Astrocyte of the cerebellum (primary cell): ENCODE data around the gene RMC1.

Experiments used
- DNase-seq: peaks from one replicate; pipeline ENCODE4 v3.0.0-alpha.2; 2011; ENCODE audit warnings: low read depth
- H3K4me3 ChIP-seq: 2 replicates; pipeline ENCODE4 v1.5.1; 2011; ENCODE audit warnings: mild to moderate bottlenecking, low read depth, low read length, moderate library complexity
- CTCF ChIP-seq: IDR thresholded peaks from 2 replicates; pipeline ENCODE4 v1.5.1; 2012; ENCODE audit warnings: low read length, low read depth, moderate library complexity, mild to moderate bottlenecking; ENCODE audit errors: missing control alignments
- in situ Hi-C: cut with HindIII; loops from 2 replicates; pipeline ENCODE4 v1.10.0; 2017; ENCODE audit warnings: low sequenced_read_pairs

The RMC1 gene

GRCh38 chr18:23568281-23569138 lies 65.2 kb downstream of the RMC1 start:
- in situ Hi-C loops, result no loop called here
- no peak for DNase-seq
- H3K4me3 ChIP-seq, result no peak overlapping the region
- no peak for TF ChIP-seq CTCF

DNA sequence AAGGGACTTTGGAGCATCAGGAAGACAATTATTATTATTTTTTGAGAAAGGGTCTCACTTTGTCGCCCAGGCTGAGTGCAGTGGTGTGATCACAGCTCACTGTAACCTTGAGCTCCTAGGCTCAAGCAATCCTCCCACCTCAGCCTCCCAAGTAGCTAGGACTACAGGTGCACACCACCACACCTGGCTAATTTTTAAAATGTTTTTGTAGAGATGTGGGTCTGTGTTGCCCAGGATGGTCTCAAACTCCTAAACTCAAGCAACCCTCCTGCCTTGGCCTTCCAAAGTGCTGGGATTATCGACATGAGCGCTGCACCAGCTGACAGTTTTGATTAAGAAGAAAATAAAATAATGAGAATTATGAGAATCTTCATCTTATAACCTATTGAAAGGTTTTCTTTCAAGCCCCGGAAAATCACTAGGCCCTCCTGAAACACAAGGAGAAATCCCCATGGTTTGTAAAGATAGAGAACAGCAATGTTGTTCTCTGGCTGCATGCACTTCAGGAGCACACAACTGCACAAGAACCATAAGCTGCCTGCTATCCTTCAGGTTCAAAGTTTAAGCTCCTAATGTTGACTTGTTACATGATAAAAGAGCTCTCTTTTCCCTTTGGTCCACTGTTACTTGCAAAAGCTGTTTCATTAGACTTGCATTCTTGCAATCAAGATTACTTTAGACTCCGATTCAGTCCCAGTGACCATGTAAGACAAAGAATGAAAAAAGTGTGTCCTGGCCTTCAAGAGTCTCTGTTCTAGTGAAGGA lies 66.2 kb downstream of the RMC1 start:
- in situ Hi-C loops, result no loop called here
- DNase-seq, result no peak
- no peak overlapping the region for H3K4me3 ChIP-seq
- TF ChIP-seq CTCF, result no peak

- in situ Hi-C loops, result no loop called here
- DNase-seq, result no peak
- no peak overlapping the region for H3K4me3 ChIP-seq
- TF ChIP-seq CTCF, result no peak
These were observed 67.7 kb downstream of the RMC1 start for GRCh38 chr18:23570912-23571504.

DNA sequence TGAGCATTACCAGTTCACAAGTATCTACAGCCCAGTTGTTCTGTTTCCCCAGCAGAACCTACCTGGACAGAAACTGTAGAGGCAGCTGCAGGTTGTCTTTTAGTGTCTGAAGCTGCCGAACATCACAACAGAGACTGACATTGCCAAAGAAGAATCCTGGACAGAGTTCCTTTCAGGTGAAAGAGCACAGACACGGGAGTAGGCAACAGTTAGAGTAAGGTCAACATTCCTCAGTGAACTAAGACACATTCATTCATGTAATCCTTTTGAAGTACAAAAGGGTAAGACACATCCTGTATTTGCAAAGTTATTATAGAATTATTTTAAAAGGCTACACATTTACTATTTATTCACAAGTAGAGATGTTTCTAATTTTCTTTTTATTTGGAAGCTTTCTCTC lies 68.7 kb downstream of the RMC1 start:
- no peak for TF ChIP-seq CTCF
- no peak for DNase-seq
- in situ Hi-C loops, result no loop called here
- no peak overlapping the region for H3K4me3 ChIP-seq

GRCh38 chr18:23572570-23572969 lies 69.3 kb downstream of the RMC1 start:
- no peak overlapping the region for H3K4me3 ChIP-seq
- in situ Hi-C loops, result no loop called here
- no peak for TF ChIP-seq CTCF
- no peak for DNase-seq

DNA sequence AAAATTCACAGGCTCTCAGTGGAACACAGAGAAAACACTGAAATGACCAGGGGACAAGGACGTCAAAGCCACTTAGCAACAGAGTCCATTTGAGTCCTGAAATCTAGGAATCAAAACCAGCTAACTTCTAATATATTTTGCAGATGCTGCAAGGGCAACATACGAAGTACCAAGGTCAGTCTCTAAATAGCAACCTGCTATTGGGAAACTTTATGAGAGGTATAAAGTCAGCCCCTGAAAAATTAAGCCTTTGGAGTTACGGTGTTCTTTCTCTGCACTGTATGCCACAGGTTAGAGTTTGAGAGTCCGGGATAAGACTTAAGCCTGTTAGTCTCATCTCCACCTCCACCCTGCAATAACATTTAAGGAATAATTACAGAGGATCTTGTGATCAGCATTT lies 69.7 kb downstream of the RMC1 start:
- no peak for DNase-seq
- no peak for TF ChIP-seq CTCF
- no peak overlapping the region for H3K4me3 ChIP-seq
- in situ Hi-C loops, result no loop called here
